Glomerular endothelial cell (primary cell): ENCODE measurements around the gene GRIN3A. TPM values are rescaled to one million over a fixed set of nuclear protein-coding genes. Genes with fewer than 3 reads are reported as not detected.

ENCODE experiments used
- DNase-seq: peaks from one replicate; pipeline ENCODE4 v3.0.0-alpha.2; 2011; ENCODE audit warnings: low read depth, low spot score; ENCODE audit errors: extremely low read depth
- total RNA-seq: library from RNA; depleted of rRNA; stranded (reverse); fragments of >200 nt; gene quantifications from 2 replicates; pipeline ENCODE4 v1.2.3, GENCODE V29; 2015

The GRIN3A gene
- total RNA-seq, 1 donor from 2014 or later = not detected

- DNase-seq = peak; percentile 96
Observed at GRCh38 chr9:101533334-101534204, 204.9 kb downstream of the GRIN3A start, which contains the start of gene RNF20. Gene RNF20, plus strand, starts transcription at chr9:101533853. Its CDS starts 1,571 bp downstream, at chr9:101535424.

- peak; percentile 60 for DNase-seq
Observed at GRCh38 chr9:101530076-101530711, 208.3 kb downstream of the GRIN3A start.

- DNase-seq = no peak
Observed at GRCh38 chr9:101528015-101528414, 210.4 kb downstream of the GRIN3A start.

- no peak for DNase-seq
Observed at GRCh38 chr9:101527066-101527465, 211.4 kb downstream of the GRIN3A start.

GRCh38 chr9:101524371-101524770, 214.1 kb downstream of the GRIN3A start:
- DNase-seq = no peak

Other genes starting within 250 kb of the GRIN3A start
- gene RNF20, start 204.8 kb downstream of the GRIN3A start, total RNA-seq = 14.6 and 19.8 TPM in 2 replicates
- gene PPP3R2, start 143.7 kb downstream of the GRIN3A start, total RNA-seq = not detected in 2 replicates